HG03097 (cell line): Measurements from ENCODE around the gene SERTAD3.
"Not testable (repeated sequence)": the region's sequence is repeated elsewhere in the genome, so short reads cannot be mapped to it uniquely, and the experiment has no call there.

Experiments
- ATAC-seq: cut with Tn5 transposase; IDR thresholded peaks from one replicate; pipeline ENCODE4 v1.9.1; 2021; ENCODE audit not compliant: unreplicated experiment, low FRiP score

SERTAD3 gene

DNA sequence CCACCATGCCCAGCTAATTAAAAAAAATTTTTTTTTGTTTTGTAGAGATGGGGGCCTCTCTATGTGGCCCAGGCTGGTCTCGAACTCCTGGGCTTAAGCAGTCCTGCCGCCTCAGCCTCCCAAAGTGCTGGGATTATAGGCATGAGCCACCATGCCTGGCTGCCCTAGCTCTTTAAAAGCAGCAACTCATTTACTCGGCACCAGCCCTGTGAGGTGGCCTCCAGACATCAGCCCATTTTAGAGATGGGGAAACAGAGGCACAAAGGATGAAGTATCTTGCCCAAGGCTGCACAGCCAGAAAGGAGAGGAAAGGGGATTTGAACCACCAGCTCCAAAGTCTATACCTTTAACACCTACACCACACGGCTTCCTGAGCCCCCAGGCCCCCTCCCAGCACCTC, 31.3 kb downstream of the SERTAD3 start:
- no peak for ATAC-seq

DNA sequence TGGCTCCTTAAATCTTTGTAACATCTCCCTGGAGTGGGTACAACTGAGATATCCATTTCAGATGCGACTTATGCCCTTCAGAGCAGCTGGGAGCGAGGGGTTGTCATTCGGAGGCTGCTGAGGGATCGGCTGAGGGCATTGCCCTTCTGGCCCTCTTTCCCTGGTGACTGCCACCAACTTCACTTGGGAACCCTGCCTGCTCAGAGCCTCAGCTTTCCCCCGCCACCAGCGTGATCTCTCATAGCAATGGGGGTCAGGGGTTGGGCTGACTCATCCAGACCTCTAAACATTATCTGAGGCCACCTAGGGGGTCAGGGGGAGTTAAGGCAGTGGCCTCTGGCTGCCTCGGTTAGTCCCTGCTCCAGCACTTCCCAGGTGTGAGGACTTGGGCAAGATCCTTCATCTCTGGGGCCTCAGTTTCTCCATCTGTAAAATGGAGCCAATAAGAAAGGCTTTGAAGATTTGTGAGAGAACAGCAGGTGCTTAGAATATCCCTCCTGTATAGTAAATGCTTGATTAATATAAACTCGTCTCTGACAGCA, 32.1 kb downstream of the SERTAD3 start:
- ATAC-seq: no peak

DNA sequence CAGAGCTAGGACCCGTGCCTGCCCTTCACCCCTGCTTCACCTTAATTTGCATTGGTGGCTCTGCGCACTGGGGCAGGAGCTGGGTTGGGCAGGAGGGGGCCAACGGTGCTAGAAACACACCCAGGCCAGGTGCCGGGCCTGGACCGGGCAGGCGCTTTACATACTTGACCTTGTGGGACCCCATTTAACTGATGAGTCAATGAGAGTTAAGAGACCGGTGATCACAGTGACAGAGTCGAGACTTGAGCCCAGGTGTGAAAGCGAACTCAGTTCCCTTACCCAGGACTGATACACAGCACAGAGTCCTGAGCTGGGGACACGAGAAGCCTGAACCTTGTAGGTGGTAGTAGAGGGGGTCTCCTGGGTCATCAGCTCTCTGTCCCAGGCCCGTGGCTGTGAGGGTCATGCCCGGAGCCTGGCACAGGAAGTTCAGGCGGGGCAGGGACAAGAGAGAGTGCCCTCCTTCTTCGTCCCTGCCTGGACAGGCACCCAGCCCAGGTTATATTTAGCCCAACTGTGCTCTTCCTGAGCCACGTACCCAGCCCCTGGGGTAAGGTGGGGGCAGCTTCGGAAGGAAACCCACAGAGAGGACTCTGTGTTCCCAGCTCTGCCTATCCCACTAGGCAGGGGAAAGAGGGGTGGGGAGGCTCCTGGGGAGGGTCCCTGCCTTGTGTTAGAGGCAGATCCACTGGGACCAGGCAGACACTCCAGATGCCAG, 32.9 kb downstream of the SERTAD3 start:
- ATAC-seq: no peak

DNA sequence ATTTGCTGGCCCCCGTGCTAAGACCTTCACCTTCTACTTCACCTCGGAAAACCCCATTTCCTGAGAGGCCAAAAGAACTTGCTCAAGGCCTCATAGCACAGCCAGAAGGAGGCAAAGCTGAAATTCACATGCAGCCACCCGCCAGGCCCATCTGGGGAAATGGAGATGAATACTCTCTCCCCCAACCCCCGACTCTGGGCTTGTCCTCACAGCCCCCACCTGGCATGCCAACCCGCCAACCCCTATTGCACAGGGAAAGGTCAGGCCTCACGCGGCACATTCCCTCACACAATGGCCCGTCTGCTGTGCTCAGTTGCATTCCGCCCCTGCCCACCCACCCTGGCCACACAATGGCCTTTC, 34.1 kb downstream of the SERTAD3 start:
- no peak for ATAC-seq

DNA sequence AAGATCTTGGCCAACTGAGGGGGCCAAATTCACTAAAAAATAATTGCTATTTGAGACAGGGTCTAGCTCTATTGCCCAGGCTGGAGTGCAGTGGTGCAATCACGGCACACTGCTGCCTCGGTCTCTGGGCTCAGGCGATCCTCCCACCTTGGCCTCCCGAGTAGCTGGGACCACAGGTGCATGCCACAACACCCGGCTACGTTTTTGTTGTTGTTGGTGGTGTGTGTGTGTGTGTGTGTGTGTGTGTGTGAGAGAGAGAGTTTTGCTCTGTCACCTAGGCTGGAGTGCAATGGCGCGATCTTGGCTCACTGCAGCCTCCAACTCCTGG, 35.6 kb downstream of the SERTAD3 start:
- ATAC-seq: not testable (repeated sequence)

DNA sequence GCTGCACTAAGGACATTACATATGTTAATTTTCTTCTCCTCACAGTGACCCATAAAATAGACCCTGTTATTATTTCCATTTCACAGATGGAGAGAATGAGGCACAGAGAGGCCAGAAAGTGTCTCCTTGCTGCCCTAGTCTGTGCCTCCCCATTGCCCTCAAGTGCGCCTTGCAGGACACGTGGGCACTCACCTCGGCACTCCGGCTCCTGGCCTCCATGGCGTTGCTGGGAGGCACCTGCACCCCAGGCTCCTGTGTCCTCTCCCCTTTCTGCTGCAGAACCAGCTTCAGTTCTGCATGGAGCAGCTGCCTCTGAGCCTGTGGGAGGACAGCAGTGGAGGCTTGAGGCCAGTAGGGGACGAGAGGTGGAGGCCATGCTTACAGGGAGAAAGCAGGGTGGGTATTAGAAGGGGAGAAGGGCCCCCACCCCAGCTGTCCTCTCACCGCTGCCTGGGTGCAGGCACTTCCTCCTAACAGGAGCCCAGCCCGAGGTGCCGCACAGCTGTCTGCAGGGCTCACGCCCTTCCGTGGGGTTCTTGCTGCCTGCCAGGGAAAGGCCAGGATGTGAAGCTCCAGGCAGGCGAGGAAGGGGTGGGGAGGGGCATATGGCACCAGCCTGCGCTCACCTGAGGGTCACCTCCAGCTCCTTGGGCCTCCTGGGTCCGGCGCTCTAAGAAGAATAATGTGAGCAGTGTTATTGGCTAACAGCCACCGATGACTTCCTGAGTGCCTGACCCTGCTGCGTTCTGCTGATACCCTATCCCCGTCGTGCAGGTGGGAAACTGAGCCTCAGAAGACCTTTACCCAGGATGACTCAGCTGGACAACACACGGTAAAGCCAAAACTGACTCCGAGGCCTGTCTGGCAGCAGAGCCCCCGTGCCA, 36.2 kb downstream of the SERTAD3 start:
- no peak for ATAC-seq

DNA sequence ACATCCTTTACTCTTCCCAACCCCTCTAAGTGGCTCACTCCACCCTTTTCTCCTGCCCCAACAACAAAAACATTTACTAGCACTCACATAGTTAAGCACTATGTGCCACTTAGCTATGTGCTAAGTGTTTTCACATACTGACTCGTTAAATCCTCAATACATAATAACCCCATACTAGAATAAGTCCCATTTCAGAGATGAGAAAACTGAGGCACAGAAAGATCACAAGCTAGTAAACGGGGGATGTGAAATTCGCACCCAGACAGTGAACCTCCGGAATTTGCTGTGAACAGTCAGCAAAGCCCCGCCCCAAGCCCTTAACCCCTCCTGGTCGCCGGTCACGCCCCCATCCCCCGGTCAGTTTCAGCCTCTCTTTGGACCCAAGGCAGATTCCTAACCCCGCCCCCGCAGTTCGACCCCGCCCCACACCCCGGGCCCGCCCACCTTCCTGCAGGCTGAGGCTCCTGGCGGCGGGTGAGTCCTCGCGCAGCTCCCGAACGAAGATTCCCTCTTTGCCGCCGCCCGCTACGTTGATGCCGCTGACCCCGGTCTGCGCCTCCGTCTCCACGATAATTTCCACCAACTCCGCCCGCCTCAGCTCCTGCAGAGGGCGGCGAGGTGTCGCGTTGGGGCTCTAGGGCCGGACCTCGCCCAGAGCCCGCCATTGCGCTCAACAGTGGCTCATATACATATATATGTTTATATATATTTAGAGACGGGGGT, 40.7 kb downstream of the SERTAD3 start:
- peak; percentile 53 for ATAC-seq

DNA sequence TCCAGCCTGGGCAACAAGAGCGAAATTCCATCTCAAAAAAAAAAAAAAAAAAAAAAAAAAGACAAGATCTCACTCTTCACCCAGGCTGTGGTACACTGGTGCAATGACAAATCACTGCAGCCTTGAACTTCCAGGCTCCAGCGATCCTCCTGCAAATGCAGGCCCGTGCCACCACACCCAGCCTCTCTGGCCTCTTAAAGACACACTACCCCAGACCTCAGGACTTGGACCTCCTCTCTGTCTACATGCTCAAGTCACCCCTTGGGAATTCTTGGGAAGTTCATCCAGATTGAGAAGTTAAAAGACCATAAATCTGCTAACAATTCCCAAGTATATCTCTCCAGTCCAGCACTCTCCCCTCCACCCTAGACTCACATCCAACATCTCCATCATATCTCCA, 43.6 kb downstream of the SERTAD3 start:
- ATAC-seq: no peak

DNA sequence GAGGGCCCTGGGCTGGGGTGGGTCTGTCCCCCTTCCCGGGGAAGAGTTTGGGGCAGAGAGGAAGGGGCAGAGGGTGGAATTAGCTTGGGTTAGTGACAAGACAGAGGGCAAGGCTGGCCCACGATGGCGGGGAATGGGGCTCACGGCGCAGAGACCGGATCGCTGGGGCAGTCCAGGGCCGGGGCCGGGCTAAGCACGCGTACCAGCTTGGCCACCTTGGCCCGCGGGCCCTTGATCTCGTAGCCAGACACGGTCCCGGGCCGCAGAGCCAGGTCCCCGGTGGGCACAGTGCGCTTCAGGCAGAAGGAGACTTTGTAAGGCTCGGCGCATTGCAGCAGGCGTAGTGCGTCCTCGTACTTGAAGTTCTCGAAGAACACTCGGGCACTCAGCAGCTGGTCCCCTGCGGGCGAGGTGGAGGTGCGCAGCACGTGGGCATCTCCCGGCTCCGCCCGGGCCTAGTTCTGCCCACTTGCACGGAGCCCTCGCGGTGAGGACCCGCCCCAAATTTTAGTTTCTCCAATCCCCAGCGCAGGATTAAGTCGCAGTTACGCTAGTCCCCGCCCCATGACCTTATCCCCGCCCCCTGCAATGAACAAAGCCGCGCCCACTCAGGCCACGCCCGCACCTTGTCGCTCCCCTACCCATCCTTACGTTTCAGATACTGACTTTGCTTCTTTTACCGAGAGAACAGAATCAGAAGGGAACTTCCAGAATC, 45.6 kb downstream of the SERTAD3 start:
- no peak for ATAC-seq

DNA sequence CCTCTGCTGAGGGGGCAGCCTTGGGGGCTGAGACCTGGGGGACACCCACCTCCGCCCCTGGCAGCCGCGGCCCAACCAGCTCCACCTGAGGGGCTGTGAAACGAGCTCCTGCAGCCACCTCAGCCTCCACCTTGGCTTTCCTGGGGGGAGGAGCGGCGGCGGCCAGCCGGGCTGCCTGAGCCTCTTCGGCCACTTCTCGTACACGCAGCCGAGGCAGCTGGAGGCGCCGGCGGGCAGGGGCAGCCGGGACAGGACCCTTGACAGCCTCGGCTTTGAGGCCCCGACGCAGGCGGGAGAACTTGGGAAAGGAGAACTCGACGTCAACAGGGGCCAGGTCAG, 46.6 kb downstream of the SERTAD3 start:
- no peak for ATAC-seq

DNA sequence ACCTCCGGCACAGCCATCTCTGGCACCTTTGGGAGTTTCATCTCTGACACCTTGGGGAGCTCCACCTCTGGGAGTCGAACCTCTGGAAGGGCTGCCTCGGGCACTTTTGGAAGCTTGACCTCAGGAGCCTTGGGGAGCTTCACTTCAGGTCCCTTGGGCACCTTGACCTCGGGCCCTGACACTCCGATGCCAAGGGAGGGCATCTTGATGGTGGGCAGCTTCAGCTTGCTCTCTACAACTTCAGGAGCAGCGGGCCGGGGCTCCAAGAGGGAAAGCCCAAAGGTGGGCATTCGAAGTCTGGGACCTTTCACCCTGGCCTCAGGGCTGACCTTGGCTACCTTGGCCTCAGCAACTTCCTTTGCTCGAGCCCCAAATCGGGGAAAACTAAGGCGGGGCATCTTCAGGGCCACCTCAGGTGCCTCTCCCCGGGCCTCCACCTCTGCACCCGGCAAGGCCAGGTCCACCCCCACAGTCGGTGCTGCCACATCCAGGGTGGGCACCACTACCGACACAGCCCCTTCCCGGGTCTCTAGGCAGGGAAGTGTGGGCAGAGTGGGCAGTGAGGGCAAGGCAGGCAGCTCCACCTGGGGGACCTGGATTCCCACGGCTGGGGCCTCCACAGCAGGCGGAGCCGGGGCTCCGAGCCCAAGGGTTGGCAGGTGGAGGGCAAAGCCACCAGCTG, 47.1 kb downstream of the SERTAD3 start:
- ATAC-seq: no peak

DNA sequence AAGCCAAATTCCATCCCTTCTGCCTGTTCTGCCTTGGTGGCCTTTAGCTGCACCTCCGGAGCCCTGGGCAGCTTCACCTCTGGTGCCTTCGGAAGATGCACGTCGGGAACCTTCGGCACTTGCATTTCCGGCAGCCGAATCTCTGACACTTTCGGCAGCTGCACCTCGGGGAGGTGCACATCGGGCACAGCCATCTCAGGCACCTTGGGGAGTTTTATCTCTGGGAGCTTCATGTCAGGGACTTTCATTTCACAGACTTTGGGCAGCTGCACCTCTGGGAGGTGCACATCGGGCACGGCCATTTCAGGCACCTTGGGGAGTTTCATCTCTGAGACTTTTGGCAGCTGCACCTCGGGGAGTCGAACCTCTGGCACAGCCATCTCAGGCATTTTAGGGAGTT, 48.2 kb downstream of the SERTAD3 start:
- no peak for ATAC-seq

DNA sequence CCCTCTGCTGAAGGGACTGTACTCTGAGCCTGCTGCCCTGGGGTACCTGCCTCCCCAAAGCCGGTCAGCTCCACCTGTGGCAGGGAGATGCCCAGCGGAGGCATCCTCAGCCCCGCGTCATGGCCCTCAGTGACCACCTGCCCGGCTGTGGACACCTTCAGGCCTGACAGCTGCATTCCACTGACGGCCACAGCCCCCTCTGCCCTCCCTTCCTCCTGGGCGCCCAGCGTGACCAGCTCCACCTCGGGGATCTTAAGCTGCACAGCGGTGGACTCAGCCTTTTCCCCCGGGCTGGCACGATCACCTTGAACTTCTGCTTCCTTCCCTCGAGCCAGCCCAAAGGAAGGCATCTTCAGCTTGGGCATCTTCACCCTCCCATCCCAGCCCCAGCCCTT, 49.3 kb downstream of the SERTAD3 start:
- ATAC-seq: no peak

DNA sequence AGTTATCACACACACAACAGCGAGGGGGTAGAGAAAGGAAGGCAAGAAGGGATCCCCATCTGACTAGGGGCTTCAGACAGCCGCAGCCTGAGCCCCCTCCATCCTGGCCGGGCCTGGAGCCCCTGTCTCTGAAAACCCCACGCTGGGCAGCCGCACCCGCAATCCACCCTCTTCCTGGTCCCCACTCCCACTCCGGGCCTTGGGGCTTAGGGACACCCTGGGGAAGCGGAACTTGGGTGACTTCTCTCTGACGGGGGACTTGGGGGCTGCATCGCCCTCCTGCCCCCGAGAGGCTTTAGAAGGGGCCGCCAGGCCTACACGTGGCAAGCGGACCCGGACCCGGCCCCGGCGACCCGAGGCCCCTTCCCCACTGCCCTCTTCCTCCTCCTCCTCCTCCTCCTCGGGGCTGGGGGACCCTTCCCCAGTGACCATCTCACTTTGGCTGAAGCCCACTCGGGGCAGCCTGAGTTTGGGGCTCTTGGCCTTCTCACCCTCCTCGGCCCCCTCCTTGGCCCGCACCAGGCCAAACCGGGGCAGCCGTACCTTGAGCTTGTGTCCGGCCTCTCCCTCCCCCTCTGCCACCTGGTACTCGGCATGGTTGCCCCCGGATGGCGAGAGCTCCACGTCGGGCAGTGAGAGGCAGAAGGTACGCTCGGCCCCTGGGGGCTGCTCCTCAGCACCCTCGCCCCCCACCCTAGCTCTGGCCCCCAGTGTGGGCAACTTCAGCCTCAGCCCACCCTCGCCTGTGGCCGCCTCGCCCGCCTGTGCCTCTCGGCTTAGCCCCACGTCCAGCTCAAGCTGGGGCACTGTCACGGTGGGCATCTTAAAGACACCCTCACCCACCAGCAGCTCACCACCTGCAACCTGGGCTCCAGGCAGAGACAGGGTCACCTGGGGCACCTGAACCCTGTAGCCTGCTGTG, 50.0 kb downstream of the SERTAD3 start:
- no peak for ATAC-seq

DNA sequence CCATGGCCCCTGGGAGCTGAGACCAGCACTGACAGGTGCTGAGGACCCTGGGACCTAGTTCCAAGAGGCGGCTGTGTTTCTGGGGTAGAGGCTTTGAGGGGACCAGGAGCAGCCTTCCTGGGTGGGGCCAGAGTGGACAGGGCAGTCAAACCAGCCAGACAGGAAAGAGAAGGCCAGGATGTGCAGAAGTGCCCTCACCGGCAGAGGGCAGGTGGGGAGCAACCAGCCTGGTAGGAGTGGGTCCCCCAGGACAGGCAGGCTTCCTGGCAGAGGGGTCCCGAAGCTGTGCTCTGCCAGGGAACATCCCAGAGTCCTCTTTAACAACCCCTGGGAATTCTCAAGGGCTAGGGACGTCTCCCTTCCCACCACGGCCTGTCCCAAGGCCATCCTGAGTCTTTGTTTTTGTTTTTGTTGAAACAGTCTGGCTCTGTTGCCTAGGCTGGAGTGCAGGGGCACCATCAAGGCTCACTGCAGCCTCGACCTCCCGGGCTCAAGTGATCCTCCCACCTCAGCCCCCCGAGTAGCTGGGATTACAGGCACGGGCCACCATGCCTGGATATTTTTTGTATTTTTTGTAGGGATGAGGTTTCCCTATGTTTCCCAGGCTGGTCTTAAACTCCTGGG, 51.1 kb downstream of the SERTAD3 start:
- ATAC-seq: no peak

DNA sequence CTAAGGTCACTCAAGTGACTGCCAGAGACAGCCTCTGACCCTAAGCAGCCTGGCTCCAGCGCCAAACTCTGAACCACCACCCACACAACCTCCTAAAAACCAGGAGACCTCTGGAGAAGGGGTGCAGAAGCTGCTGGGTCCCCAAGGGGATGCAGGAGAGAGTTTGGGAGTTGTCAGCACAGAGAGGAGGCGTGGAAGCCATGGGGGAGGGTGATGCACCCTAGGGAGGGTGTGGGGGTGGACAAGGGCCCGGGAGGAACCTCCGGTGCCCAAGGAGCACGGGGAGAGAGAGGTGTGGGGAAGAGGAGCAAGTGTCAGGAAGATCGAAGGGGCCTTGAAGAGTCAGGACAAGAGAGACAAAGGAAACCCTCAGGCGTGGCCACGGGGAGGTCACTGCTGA, 52.0 kb downstream of the SERTAD3 start:
- ATAC-seq: no peak
